SHP77 treated with DMSO at 0.1 percent for 48 hours (cell line): ENCODE results near the gene ANO1.

ENCODE experiments used
- DNase-seq: peaks from one replicate; lab custom pipeline; 2025; lab: John Stamatoyannopoulos, UW

ANO1 gene

GRCh38 chr11:70050243-70050642 is 27.9 kb upstream of the ANO1 start:
- no peak for DNase-seq

GRCh38 chr11:70054004-70054403 is 24.1 kb upstream of the ANO1 start:
- DNase-seq, result no peak

GRCh38 chr11:70055444-70055843 is 22.7 kb upstream of the ANO1 start:
- DNase-seq, result no peak

GRCh38 chr11:70057080-70057479 is 21.0 kb upstream of the ANO1 start:
- no peak for DNase-seq

GRCh38 chr11:70059971-70060370 is 18.1 kb upstream of the ANO1 start:
- no peak for DNase-seq

- no peak for DNase-seq
These were observed 17.4 kb upstream of the ANO1 start for GRCh38 chr11:70060611-70061293.

- no peak for DNase-seq
These were observed 16.4 kb upstream of the ANO1 start for GRCh38 chr11:70061734-70062133.

- DNase-seq, result no peak
These were observed 15.0 kb upstream of the ANO1 start for GRCh38 chr11:70063121-70063520.

GRCh38 chr11:70063555-70063954 is 14.6 kb upstream of the ANO1 start:
- no peak for DNase-seq

GRCh38 chr11:70064008-70064725 is 13.9 kb upstream of the ANO1 start:
- no peak for DNase-seq

GRCh38 chr11:70064726-70065317 is 13.3 kb upstream of the ANO1 start:
- DNase-seq, result no peak

GRCh38 chr11:70065318-70066135 is 12.6 kb upstream of the ANO1 start:
- DNase-seq, result no peak

GRCh38 chr11:70066136-70066520 is 12.0 kb upstream of the ANO1 start:
- DNase-seq, result no peak

- no peak for DNase-seq
These were observed 11.5 kb upstream of the ANO1 start for GRCh38 chr11:70066628-70067027.

GRCh38 chr11:70067036-70067435 is 11.1 kb upstream of the ANO1 start:
- DNase-seq, result no peak

GRCh38 chr11:70067591-70068341 is 10.4 kb upstream of the ANO1 start:
- DNase-seq, result no peak

- DNase-seq, result no peak
These were observed 9.8 kb upstream of the ANO1 start for GRCh38 chr11:70068345-70068744.

- DNase-seq, result no peak
These were observed 9.2 kb upstream of the ANO1 start for GRCh38 chr11:70068950-70069349.

- no peak for DNase-seq
These were observed 7.4 kb upstream of the ANO1 start for GRCh38 chr11:70070706-70071105.

GRCh38 chr11:70071996-70072395 is 6.1 kb upstream of the ANO1 start:
- no peak for DNase-seq

GRCh38 chr11:70072461-70072860 is 5.7 kb upstream of the ANO1 start:
- DNase-seq, result no peak
